ENCODE data around the gene NOS3.

Gene NOS3

DNA sequence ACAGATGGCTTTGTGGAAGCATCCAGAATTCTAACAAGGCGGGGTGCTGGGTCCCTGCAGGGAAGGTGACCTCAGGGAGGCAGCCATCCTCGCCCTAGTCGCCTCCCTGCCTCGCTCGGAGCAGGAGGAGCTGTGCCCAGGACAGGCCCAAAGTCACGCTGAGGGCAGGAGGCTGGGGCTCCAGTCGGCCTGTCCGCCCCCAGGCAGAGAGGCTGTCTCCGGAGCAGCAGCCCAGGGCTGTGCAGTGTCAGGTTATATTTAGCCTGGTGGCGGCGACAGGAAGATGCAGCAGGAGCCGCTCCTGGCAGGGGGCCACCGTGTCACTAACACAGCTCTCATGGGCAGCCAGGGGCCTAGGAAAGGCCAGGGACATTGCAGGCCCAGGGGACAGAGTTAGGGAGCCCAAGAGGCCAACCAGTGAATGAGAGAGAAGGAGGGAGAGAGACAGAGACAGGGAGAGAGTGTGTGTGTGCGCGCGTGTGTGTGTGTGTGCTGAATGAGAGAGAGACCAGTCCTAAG lies 26.2 kb upstream of the NOS3 start:
- H3K9me3 ChIP-seq (ENCODE audit: control insufficient read depth, insufficient read depth, low read depth, low read length): no peaks in the 10 kb centered on the region
- no peaks in the 10 kb centered on the region for H3K36me3 ChIP-seq (ENCODE audit: control insufficient read depth in 2 of 2, insufficient read depth in 1 of 2, low read length in 2 of 2)
- ChIA-PET CTCF (interaction anchor here (0.8 to 11.1 kb wide), 12 partner anchors 10 to 186 kb away, joined by 3 to 124 read pairs (median 6); partner anchors contain the start of gene NOS3), POLR2A (interaction anchor here (0.6 to 1.6 kb wide), 2 partner anchors 14 to 335 kb away, joined by 4 read pairs; no protein-coding TSS in a partner anchor)
- H3K4me3 ChIP-seq (ENCODE audit: low read depth, low read length): no peak overlapping the region
- H3K27ac ChIP-seq (ENCODE audit: extremely low read depth, low read depth, low read length): no peak overlapping the region
- TF ChIP-seq, protein P1, sequence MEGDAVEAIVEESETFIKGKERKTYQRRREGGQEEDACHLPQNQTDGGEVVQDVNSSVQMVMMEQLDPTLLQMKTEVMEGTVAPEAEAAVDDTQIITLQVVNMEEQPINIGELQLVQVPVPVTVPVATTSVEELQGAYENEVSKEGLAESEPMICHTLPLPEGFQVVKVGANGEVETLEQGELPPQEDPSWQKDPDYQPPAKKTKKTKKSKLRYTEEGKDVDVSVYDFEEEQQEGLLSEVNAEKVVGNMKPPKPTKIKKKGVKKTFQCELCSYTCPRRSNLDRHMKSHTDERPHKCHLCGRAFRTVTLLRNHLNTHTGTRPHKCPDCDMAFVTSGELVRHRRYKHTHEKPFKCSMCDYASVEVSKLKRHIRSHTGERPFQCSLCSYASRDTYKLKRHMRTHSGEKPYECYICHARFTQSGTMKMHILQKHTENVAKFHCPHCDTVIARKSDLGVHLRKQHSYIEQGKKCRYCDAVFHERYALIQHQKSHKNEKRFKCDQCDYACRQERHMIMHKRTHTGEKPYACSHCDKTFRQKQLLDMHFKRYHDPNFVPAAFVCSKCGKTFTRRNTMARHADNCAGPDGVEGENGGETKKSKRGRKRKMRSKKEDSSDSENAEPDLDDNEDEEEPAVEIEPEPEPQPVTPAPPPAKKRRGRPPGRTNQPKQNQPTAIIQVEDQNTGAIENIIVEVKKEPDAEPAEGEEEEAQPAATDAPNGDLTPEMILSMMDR (tag by site-specific recombination; IDR thresholded peaks at IDR 0.05): peak; percentile 53
- TF ChIP-seq ZBTB48 (tag by site-specific recombination; IDR thresholded peaks at IDR 0.05): peak; percentile 86
- 0 out of 2 replicates have a peak, but pooled peaks have one; percentile 24 for TF ChIP-seq ZNF2 (tag by site-specific recombination; IDR thresholded peaks at IDR 0.05)
- TF ChIP-seq ZIC2 (tag by site-specific recombination; IDR thresholded peaks at IDR 0.05): peak; percentile 55; the same call in 1 of the 2 replicates
- TF ChIP-seq ZFHX2 (tag by site-specific recombination; conservative IDR thresholded peaks at IDR 0.05): 0 out of 2 replicates have a peak, but pooled peaks have one; percentile 15
- TF ChIP-seq MYNN (tag by site-specific recombination; IDR thresholded peaks at IDR 0.05; ENCODE audit: borderline replicate concordance): 0 out of 2 replicates have a peak, but pooled peaks have one; percentile 32
- TF ChIP-seq, protein P2, sequence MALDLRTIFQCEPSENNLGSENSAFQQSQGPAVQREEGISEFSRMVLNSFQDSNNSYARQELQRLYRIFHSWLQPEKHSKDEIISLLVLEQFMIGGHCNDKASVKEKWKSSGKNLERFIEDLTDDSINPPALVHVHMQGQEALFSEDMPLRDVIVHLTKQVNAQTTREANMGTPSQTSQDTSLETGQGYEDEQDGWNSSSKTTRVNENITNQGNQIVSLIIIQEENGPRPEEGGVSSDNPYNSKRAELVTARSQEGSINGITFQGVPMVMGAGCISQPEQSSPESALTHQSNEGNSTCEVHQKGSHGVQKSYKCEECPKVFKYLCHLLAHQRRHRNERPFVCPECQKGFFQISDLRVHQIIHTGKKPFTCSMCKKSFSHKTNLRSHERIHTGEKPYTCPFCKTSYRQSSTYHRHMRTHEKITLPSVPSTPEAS (tag by site-specific recombination; IDR thresholded peaks at IDR 0.05): peak; percentile 51; the same call in 1 of the 2 replicates
- TF ChIP-seq, protein P3, sequence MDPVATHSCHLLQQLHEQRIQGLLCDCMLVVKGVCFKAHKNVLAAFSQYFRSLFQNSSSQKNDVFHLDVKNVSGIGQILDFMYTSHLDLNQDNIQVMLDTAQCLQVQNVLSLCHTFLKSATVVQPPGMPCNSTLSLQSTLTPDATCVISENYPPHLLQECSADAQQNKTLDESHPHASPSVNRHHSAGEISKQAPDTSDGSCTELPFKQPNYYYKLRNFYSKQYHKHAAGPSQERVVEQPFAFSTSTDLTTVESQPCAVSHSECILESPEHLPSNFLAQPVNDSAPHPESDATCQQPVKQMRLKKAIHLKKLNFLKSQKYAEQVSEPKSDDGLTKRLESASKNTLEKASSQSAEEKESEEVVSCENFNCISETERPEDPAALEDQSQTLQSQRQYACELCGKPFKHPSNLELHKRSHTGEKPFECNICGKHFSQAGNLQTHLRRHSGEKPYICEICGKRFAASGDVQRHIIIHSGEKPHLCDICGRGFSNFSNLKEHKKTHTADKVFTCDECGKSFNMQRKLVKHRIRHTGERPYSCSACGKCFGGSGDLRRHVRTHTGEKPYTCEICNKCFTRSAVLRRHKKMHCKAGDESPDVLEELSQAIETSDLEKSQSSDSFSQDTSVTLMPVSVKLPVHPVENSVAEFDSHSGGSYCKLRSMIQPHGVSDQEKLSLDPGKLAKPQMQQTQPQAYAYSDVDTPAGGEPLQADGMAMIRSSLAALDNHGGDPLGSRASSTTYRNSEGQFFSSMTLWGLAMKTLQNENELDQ (tag by site-specific recombination; IDR thresholded peaks at IDR 0.05; ENCODE audit: low read depth): no peak
- TF ChIP-seq ZNF670 (tag by site-specific recombination; IDR thresholded peaks at IDR 0.05; ENCODE audit: low read depth): no peak
- TF ChIP-seq ZNF600 (tag by site-specific recombination; IDR thresholded peaks at IDR 0.05): peak; percentile 21; the same call in 1 of the 2 replicates
- TF ChIP-seq ZNF341 (tag by site-specific recombination; IDR thresholded peaks at IDR 0.05; ENCODE audit: low read depth): peak; percentile 80
- no peak for TF ChIP-seq ZNF558 (tag by site-specific recombination; IDR thresholded peaks at IDR 0.05)
- TF ChIP-seq TRIM28 (IDR thresholded peaks at IDR 0.05; ENCODE audit: borderline replicate concordance, low read length): peak; percentile 58; the same call in 1 of the 2 replicates
- TF ChIP-seq PRDM1 (tag by site-specific recombination; IDR thresholded peaks at IDR 0.05): 0 out of 2 replicates have a peak, but pooled peaks have one; percentile 11
- TF ChIP-seq ZNF423 (tag by site-specific recombination; IDR thresholded peaks at IDR 0.05): 0 out of 2 replicates have a peak, but pooled peaks have one; percentile 8
- TF ChIP-seq GLIS1 (tag by site-specific recombination; IDR thresholded peaks at IDR 0.05): peak; percentile 78
- no peak for TF ChIP-seq YY2 (tag by site-specific recombination; IDR thresholded peaks at IDR 0.05)
- TF ChIP-seq, protein P4, sequence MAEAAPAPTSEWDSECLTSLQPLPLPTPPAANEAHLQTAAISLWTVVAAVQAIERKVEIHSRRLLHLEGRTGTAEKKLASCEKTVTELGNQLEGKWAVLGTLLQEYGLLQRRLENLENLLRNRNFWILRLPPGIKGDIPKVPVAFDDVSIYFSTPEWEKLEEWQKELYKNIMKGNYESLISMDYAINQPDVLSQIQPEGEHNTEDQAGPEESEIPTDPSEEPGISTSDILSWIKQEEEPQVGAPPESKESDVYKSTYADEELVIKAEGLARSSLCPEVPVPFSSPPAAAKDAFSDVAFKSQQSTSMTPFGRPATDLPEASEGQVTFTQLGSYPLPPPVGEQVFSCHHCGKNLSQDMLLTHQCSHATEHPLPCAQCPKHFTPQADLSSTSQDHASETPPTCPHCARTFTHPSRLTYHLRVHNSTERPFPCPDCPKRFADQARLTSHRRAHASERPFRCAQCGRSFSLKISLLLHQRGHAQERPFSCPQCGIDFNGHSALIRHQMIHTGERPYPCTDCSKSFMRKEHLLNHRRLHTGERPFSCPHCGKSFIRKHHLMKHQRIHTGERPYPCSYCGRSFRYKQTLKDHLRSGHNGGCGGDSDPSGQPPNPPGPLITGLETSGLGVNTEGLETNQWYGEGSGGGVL (tag by site-specific recombination; IDR thresholded peaks at IDR 0.05): peak; percentile 50; the same call in 1 of the 2 replicates
- peak; percentile 50; the same call in 1 of the 2 replicates for TF ChIP-seq ZBTB20 (tag by site-specific recombination; IDR thresholded peaks at IDR 0.05)
- TF ChIP-seq ZNF19 (tag by site-specific recombination; IDR thresholded peaks at IDR 0.05; ENCODE audit: low read depth): no peak
- no peaks in the 10 kb centered on the region for H3K4me1 ChIP-seq (ENCODE audit: control insufficient read depth, insufficient read depth, low read length)

All from HEK293 (cell line).